Measurements from ENCODE around the gene PGA3.

DNA sequence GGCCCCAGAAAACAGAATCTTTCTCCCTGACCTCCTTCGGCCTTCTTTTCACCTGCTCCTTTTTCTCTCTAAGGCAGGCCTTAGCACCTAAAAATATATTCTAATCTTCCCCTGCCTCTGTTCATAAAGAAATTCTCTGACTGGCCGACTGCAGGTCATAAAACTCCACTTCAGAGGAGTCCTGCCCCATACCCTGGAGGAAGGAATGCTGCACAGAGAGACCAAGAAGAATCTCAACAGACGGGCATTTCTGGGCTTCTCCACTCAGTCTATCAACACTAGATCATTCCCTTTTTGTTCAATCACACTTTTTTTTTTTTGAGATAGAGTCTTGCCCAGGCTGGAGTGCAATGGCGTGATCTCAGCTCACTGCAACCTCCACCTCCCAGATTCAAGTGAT is 19.7 kb upstream of the PGA3 start:
- TF ChIP-seq, protein P1, sequence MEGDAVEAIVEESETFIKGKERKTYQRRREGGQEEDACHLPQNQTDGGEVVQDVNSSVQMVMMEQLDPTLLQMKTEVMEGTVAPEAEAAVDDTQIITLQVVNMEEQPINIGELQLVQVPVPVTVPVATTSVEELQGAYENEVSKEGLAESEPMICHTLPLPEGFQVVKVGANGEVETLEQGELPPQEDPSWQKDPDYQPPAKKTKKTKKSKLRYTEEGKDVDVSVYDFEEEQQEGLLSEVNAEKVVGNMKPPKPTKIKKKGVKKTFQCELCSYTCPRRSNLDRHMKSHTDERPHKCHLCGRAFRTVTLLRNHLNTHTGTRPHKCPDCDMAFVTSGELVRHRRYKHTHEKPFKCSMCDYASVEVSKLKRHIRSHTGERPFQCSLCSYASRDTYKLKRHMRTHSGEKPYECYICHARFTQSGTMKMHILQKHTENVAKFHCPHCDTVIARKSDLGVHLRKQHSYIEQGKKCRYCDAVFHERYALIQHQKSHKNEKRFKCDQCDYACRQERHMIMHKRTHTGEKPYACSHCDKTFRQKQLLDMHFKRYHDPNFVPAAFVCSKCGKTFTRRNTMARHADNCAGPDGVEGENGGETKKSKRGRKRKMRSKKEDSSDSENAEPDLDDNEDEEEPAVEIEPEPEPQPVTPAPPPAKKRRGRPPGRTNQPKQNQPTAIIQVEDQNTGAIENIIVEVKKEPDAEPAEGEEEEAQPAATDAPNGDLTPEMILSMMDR (IDR thresholded peaks at IDR 0.05), result no peak
- no peak for TF ChIP-seq ZFX (IDR thresholded peaks at IDR 0.05; ENCODE audit: borderline replicate concordance)
